ENCODE data around the gene PRRC2C.

Gene PRRC2C

DNA sequence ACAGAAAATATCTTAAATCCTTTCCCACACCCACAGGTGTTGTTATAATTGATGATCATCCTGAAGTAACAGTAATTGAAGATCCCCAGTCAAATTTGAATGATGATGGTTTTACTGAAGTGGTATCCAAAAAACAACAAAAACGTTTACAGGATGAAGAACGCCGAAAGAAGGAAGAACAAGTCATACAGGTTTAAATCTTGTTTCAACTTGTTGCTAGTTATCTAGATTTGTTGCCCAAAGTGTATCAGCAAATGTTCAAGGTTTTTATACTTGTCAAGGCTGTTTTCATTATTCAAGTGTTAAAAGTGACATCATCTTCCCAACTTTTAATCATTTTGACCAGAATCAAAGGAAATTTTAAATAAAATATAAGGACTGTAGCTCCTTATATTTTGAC is 64.7 kb downstream of the PRRC2C start:
- TF ChIP-seq, protein P1, sequence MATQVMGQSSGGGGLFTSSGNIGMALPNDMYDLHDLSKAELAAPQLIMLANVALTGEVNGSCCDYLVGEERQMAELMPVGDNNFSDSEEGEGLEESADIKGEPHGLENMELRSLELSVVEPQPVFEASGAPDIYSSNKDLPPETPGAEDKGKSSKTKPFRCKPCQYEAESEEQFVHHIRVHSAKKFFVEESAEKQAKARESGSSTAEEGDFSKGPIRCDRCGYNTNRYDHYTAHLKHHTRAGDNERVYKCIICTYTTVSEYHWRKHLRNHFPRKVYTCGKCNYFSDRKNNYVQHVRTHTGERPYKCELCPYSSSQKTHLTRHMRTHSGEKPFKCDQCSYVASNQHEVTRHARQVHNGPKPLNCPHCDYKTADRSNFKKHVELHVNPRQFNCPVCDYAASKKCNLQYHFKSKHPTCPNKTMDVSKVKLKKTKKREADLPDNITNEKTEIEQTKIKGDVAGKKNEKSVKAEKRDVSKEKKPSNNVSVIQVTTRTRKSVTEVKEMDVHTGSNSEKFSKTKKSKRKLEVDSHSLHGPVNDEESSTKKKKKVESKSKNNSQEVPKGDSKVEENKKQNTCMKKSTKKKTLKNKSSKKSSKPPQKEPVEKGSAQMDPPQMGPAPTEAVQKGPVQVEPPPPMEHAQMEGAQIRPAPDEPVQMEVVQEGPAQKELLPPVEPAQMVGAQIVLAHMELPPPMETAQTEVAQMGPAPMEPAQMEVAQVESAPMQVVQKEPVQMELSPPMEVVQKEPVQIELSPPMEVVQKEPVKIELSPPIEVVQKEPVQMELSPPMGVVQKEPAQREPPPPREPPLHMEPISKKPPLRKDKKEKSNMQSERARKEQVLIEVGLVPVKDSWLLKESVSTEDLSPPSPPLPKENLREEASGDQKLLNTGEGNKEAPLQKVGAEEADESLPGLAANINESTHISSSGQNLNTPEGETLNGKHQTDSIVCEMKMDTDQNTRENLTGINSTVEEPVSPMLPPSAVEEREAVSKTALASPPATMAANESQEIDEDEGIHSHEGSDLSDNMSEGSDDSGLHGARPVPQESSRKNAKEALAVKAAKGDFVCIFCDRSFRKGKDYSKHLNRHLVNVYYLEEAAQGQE (IDR thresholded peaks at IDR 0.05; ENCODE audit: low read depth): no peak
- TF ChIP-seq CEBPB (IDR thresholded peaks at IDR 0.05) (no peak), TCF12 (IDR thresholded peaks at IDR 0.05; ENCODE audit: low read depth) (no peak), USF1 (IDR thresholded peaks at IDR 0.05) (no peak), EP300 (IDR thresholded peaks at IDR 0.05; ENCODE audit: borderline replicate concordance) (no peak), FOXM1 (IDR thresholded peaks at IDR 0.05; ENCODE audit: borderline replicate concordance, low read depth) (no peak), CREB1 (IDR thresholded peaks at IDR 0.05; ENCODE audit: low read depth) (no peak), RAD21 (IDR thresholded peaks at IDR 0.05; ENCODE audit: low read depth) (no peak), ZBTB7A (IDR thresholded peaks at IDR 0.05; ENCODE audit: low read depth) (no peak), EGR1 (IDR thresholded peaks at IDR 0.05) (no peak), TAF1 (IDR thresholded peaks at IDR 0.05; ENCODE audit: low read depth) (no peak), TEAD4 (IDR thresholded peaks at IDR 0.05) (no peak), YY1 (IDR thresholded peaks at IDR 0.05; ENCODE audit: low read depth) (no peak), NFIC (IDR thresholded peaks at IDR 0.05) (no peak)
- TF ChIP-seq, protein P2, sequence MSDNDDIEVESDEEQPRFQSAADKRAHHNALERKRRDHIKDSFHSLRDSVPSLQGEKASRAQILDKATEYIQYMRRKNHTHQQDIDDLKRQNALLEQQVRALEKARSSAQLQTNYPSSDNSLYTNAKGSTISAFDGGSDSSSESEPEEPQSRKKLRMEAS (IDR thresholded peaks at IDR 0.05): no peak

DNA sequence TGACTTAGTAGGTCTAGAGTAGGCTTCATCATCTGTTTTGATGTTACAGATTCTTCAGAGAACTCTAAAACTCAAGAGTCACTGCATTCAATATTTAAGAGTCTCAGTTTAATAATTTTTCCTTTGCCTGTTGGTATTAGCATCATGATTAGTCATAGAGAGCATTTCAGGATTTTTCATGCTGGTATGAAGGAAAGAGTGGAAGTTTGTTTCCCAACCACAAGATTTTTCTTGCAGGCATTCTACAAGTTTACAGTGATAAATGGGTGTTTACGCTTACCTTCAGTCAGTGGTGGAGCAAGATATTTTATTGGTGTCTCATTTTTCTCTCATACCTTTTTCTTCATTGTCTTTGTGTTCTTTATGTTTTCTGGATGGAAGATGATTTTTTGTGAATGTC is 78.3 kb downstream of the PRRC2C start:
- no peak for TF ChIP-seq EP300 (IDR thresholded peaks at IDR 0.05; ENCODE audit: borderline replicate concordance)
- TF ChIP-seq EGR1 (IDR thresholded peaks at IDR 0.05): no peak
- no peak for TF ChIP-seq TAF1 (IDR thresholded peaks at IDR 0.05; ENCODE audit: low read depth)
- TF ChIP-seq, protein P1 (IDR thresholded peaks at IDR 0.05; ENCODE audit: low read depth): no peak
- no peak for TF ChIP-seq RAD21 (IDR thresholded peaks at IDR 0.05; ENCODE audit: low read depth)

- TF ChIP-seq ZBTB7A (IDR thresholded peaks at IDR 0.05; ENCODE audit: low read depth) (no peak), TCF12 (IDR thresholded peaks at IDR 0.05; ENCODE audit: low read depth) (no peak), YY1 (IDR thresholded peaks at IDR 0.05; ENCODE audit: low read depth) (no peak), EP300 (IDR thresholded peaks at IDR 0.05; ENCODE audit: borderline replicate concordance) (no peak), TAF1 (IDR thresholded peaks at IDR 0.05; ENCODE audit: low read depth) (no peak), NFIC (IDR thresholded peaks at IDR 0.05) (no peak), FOXM1 (IDR thresholded peaks at IDR 0.05; ENCODE audit: borderline replicate concordance, low read depth) (no peak), CEBPB (IDR thresholded peaks at IDR 0.05) (no peak), USF1 (IDR thresholded peaks at IDR 0.05) (no peak), CREB1 (IDR thresholded peaks at IDR 0.05; ENCODE audit: low read depth) (no peak), RAD21 (IDR thresholded peaks at IDR 0.05; ENCODE audit: low read depth) (no peak), EGR1 (IDR thresholded peaks at IDR 0.05) (no peak), TEAD4 (IDR thresholded peaks at IDR 0.05) (no peak)
- TF ChIP-seq, protein P2 (IDR thresholded peaks at IDR 0.05): no peak
- TF ChIP-seq, protein P1 (IDR thresholded peaks at IDR 0.05; ENCODE audit: low read depth): no peak
Measured at GRCh38 chr1:171566467-171566866, 81.1 kb downstream of the PRRC2C start.

- no peak for TF ChIP-seq ZBTB7A (IDR thresholded peaks at IDR 0.05; ENCODE audit: low read depth)
- no peak for TF ChIP-seq YY1 (IDR thresholded peaks at IDR 0.05; ENCODE audit: low read depth)
- TF ChIP-seq TAF1 (IDR thresholded peaks at IDR 0.05; ENCODE audit: low read depth): no peak
Measured at GRCh38 chr1:171570295-171570694, 85.0 kb downstream of the PRRC2C start.

DNA sequence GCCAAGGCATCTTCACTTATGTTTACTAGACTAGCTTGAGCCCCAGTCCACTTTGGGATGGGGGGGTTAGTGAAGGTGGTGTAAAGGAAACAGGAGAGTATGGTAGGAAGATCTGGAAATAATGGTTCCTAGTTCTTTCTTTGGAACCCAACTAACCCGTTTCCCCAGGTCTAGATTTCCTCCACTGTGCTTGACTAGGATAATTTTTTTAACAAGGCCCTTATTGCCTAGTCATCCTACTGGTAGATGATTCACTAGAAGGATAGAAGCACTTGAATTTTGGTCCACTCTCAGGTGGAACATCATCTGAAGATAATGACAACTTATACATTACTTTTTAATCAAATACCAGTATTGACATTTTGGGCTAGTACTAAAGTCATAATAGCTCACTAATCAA is 90.8 kb downstream of the PRRC2C start:
- no peak for TF ChIP-seq CREB1 (IDR thresholded peaks at IDR 0.05; ENCODE audit: low read depth)
- TF ChIP-seq FOXM1 (IDR thresholded peaks at IDR 0.05; ENCODE audit: borderline replicate concordance, low read depth): no peak
- no peak for TF ChIP-seq CEBPB (IDR thresholded peaks at IDR 0.05)
- no peak for TF ChIP-seq TEAD4 (IDR thresholded peaks at IDR 0.05)
- no peak for TF ChIP-seq YY1 (IDR thresholded peaks at IDR 0.05; ENCODE audit: low read depth)
- no peak for TF ChIP-seq NFIC (IDR thresholded peaks at IDR 0.05)
- TF ChIP-seq, protein P2 (IDR thresholded peaks at IDR 0.05): no peak
- no peak for TF ChIP-seq USF1 (IDR thresholded peaks at IDR 0.05)
- no peak for TF ChIP-seq EP300 (IDR thresholded peaks at IDR 0.05; ENCODE audit: borderline replicate concordance)
- TF ChIP-seq EGR1 (IDR thresholded peaks at IDR 0.05): no peak
- no peak for TF ChIP-seq TAF1 (IDR thresholded peaks at IDR 0.05; ENCODE audit: low read depth)
- no peak for TF ChIP-seq TCF12 (IDR thresholded peaks at IDR 0.05; ENCODE audit: low read depth)
- TF ChIP-seq, protein P1 (IDR thresholded peaks at IDR 0.05; ENCODE audit: low read depth): no peak
- no peak for TF ChIP-seq ZBTB7A (IDR thresholded peaks at IDR 0.05; ENCODE audit: low read depth)
- TF ChIP-seq RAD21 (IDR thresholded peaks at IDR 0.05; ENCODE audit: low read depth): no peak
